Nephron (organoid): ENCODE results near the gene CAMTA2.

Source experiments
- H3K27ac Mint-ChIP-seq, 3 experiments: 2 replicates each; pipeline ENCODE4 v1.8.0; 2020; ENCODE audit warnings: mixed read lengths in 3 of 3, mild to moderate bottlenecking in 2 of 3, moderate library complexity in 1 of 3
- H3K27me3 Mint-ChIP-seq: 2 replicates; pipeline ENCODE4 v1.8.0; 2021; ENCODE audit warnings: low read depth, mild to moderate bottlenecking, moderate library complexity, mixed read lengths
- H3K36me3 Mint-ChIP-seq: 2 replicates; pipeline ENCODE4 v1.8.0; 2020; ENCODE audit warnings: low read depth, mixed read lengths
- H3K4me1 Mint-ChIP-seq: 2 replicates; pipeline ENCODE4 v1.8.0; 2020; ENCODE audit warnings: mixed read lengths
- H3K4me3 Mint-ChIP-seq, 3 experiments: 2 replicates each; pipeline ENCODE4 v1.8.0; 2020; ENCODE audit warnings: mild to moderate bottlenecking in 3 of 3, mixed read lengths in 3 of 3, moderate library complexity in 2 of 3
- H3K9me3 Mint-ChIP-seq: 2 replicates; pipeline ENCODE4 v1.8.0; 2020; ENCODE audit warnings: mixed read lengths
- CTCF ChIP-seq, 3 experiments: fragments of 200-600 bp; sonication (generic); IDR thresholded peaks; one replicate each; pipeline ENCODE4 v1.5.0; 2021; ENCODE audit warnings: antibody characterized with exemption in 3 of 3; ENCODE audit not compliant: unreplicated experiment in 3 of 3

Gene CAMTA2

GRCh38 chr17:4948166-4948930 is 39.1 kb downstream of the CAMTA2 start, which contains the start of gene PFN1:
Gene PFN1 (minus strand): TSS chr17:4948530. CDS start chr17:4948394, 136 bp downstream.
- Mint-ChIP-seq H3K4me3 (peak within 1 kb of the TSS; percentile 95 to 98 (median 96)), H3K27me3 (no peaks in the 10 kb centered on the region), H3K9me3 (no peaks in the 10 kb centered on the region), H3K27ac (peak within 1 kb of the TSS; percentile 98 to 99 (median 99)), H3K4me1 (peaks cover 46% of the 10 kb centered on the region), H3K36me3 (peaks cover 31% of the 10 kb centered on the region)
- TF ChIP-seq CTCF (IDR thresholded peaks at IDR 0.05; ENCODE audit: unreplicated experiment in 3 of 3), result no peak

- peaks cover 38% of the 10 kb centered on the region for H3K36me3 Mint-ChIP-seq
- no peaks in the 10 kb centered on the region for H3K9me3 Mint-ChIP-seq
- peak overlapping the region; percentile 95 to 98 (median 96) for H3K4me3 Mint-ChIP-seq
- peak overlapping the region; percentile 89 to 99 (median 99) for H3K27ac Mint-ChIP-seq
- no peak for TF ChIP-seq CTCF (IDR thresholded peaks at IDR 0.05; ENCODE audit: unreplicated experiment in 3 of 3)
- peaks cover 45% of the 10 kb centered on the region for H3K4me1 Mint-ChIP-seq
- no peaks in the 10 kb centered on the region for H3K27me3 Mint-ChIP-seq
Observed at GRCh38 chr17:4947411-4948165, 39.9 kb downstream of the CAMTA2 start.

- no peaks in the 10 kb centered on the region for H3K27me3 Mint-ChIP-seq
- no peaks in the 10 kb centered on the region for H3K9me3 Mint-ChIP-seq
- H3K4me3 Mint-ChIP-seq, result peak overlapping the region; percentile 95 to 98 (median 96)
- no peak for TF ChIP-seq CTCF (IDR thresholded peaks at IDR 0.05; ENCODE audit: unreplicated experiment in 3 of 3)
- H3K27ac Mint-ChIP-seq, result peak overlapping the region; percentile 87 to 99 (median 89)
- peaks cover 43% of the 10 kb centered on the region for H3K36me3 Mint-ChIP-seq
- peaks cover 47% of the 10 kb centered on the region for H3K4me1 Mint-ChIP-seq
Observed at GRCh38 chr17:4947010-4947410, 40.5 kb downstream of the CAMTA2 start.

- H3K27ac Mint-ChIP-seq, result peak overlapping the region; percentile 87 to 99 (median 89)
- H3K36me3 Mint-ChIP-seq, result peaks cover 48% of the 10 kb centered on the region
- no peak for TF ChIP-seq CTCF (IDR thresholded peaks at IDR 0.05; ENCODE audit: unreplicated experiment in 3 of 3)
- H3K9me3 Mint-ChIP-seq, result no peaks in the 10 kb centered on the region
- H3K4me3 Mint-ChIP-seq, result peak overlapping the region; percentile 95 to 98 (median 96)
- peaks cover 49% of the 10 kb centered on the region for H3K4me1 Mint-ChIP-seq
- no peaks in the 10 kb centered on the region for H3K27me3 Mint-ChIP-seq
Observed at GRCh38 chr17:4946312-4946976, 41.0 kb downstream of the CAMTA2 start.

GRCh38 chr17:4945944-4946280 is 41.6 kb downstream of the CAMTA2 start:
- Mint-ChIP-seq H3K27ac (peak overlapping the region; percentile 87 to 99 (median 89)), H3K9me3 (no peaks in the 10 kb centered on the region), H3K4me3 (peak overlapping the region; percentile 95 to 98 (median 96)), H3K36me3 (peaks cover 53% of the 10 kb centered on the region), H3K27me3 (no peaks in the 10 kb centered on the region), H3K4me1 (peaks cover 49% of the 10 kb centered on the region)
- no peak for TF ChIP-seq CTCF (IDR thresholded peaks at IDR 0.05; ENCODE audit: unreplicated experiment in 3 of 3)
